AG08396 (cell line): Measurements from ENCODE around the gene PEAK3.

Experiments
- DNase-seq: peaks from one replicate; pipeline ENCODE4 v3.0.0; 2012; ENCODE audit warnings: low spot score, mixed read lengths

PEAK3 gene

GRCh38 chr19:2270423-2271233 is 11.3 kb downstream of the PEAK3 start:
- DNase-seq, result peak; percentile 95

GRCh38 chr19:2270157-2270422 is 11.9 kb downstream of the PEAK3 start:
- DNase-seq, result no peak

- peak; percentile 100 for DNase-seq
Measured at GRCh38 chr19:2269244-2270156, 12.5 kb downstream of the PEAK3 start.

DNA sequence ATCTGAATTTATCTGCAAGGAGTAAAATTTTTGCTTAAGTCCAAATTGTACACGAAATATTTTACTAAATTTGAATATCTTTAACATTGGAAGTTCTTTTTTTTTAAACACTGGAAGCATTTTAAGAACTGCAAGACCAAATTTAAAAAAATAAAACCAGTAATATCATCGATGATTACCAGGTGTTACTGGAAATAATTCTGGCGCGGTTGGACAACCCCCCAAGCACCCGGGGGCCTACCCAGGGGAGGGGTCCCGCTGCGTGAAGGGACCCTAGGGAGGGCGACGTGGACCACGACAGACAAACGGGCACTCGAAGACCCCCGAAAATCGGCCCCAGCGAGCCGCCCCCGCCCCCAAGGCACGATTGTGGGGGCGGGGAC is 13.1 kb downstream of the PEAK3 start:
- DNase-seq, result no peak

- no peak for DNase-seq
Measured at GRCh38 chr19:2268480-2268830, 13.5 kb downstream of the PEAK3 start.

- peak; percentile 77 for DNase-seq
Measured at GRCh38 chr19:2266183-2266993, 15.6 kb downstream of the PEAK3 start.

- no peak for DNase-seq
Measured at GRCh38 chr19:2261438-2262172, 20.4 kb downstream of the PEAK3 start.

GRCh38 chr19:2260341-2260805 is 21.6 kb downstream of the PEAK3 start:
- DNase-seq, result no peak

DNA sequence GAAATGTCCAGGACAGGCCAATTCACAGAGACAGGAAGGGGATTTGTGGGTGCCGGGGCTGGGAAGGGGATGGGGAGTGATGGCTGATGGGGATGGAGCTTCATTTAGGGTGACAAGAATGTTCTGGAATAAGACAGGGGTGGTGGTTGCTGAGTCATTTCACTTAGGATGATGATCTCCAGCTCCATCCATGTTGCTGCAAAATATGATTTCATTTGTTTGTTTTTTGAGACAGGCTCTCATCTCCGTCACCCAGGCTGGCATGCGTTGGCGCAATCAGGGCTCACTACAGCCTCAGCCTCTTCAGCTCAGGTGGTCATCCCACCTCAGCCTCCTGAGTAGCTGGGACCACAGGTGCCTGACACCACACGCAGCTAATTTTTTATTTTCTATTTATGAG is 22.6 kb downstream of the PEAK3 start:
- DNase-seq, result no peak

DNA sequence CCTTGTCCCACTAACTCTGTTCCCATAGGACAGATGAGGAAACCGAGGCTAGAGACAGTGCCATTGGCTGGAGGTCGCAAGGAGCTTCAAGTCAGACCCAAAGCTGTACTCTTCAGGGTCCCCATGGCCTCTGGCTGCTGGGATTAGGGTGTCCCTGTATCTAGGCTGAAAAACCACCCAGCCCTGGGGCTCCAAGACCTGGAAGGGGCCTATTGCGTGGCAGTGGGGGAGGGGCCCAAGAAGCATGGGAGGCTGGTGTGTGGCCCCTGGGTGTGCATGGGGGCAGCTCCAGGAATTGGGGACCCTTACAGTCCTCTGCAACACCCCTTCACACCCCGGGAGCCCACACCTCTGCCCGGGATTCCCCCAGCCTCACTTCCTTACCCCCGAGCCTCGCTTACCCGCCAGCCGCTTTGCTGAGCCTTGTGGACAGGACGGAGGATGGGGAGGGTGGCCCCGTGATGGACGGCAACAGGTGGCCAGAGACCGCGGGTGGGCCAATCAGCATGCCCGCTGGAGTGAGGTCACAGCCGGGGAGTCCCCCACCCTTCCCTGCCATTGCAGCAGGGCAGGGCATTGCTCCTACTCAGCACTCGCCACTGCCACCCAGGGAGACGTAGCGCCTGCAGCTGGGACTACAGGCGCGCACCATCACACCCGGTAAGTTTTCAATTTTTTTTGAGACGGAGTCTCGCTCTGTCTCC is 25.8 kb downstream of the PEAK3 start, which contains the start of gene JSRP1:
Gene JSRP1, minus strand, starts transcription at position 436 of the 704 bp plus-strand sequence. CDS start 1,103 bp downstream, outside the sequence.
- DNase-seq, result no peak

DNA sequence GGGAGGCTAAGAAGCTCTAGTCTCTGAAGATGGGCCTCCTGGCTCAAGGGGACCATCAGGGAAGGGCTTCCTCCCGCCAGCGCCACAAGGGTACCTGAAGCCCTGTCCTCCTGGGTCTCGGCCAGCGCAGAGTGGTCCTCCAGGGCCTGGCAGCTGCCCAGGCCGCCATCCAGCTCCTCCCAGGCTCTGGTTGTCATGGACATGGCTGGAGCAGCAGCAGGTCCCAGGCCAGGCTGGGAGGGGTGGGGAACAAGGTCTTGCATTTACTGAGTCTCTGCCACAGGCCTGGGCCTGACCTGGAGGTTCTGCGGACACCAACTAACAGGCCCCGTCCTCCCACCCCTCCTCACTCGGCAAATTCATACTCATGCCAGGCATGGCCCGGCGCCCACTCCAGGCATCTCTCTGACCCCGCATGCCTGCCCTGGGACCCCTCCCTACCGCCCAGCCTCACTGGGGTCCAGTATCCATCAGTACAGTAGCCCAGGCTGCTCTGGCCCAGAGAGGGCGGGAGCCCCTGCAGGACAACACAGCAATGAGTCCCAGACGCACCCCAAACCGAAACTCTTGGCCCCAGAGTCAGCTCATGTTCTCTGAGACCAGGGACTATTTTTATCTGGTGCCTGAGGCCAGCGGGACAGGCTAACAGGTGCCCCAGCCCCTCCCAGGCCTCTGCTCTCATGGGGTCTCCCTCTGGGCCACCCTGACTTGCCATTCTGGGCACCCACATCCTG is 26.7 kb downstream of the PEAK3 start:
- DNase-seq, result no peak

GRCh38 chr19:2254064-2254872 is 27.7 kb downstream of the PEAK3 start:
- no peak for DNase-seq

DNA sequence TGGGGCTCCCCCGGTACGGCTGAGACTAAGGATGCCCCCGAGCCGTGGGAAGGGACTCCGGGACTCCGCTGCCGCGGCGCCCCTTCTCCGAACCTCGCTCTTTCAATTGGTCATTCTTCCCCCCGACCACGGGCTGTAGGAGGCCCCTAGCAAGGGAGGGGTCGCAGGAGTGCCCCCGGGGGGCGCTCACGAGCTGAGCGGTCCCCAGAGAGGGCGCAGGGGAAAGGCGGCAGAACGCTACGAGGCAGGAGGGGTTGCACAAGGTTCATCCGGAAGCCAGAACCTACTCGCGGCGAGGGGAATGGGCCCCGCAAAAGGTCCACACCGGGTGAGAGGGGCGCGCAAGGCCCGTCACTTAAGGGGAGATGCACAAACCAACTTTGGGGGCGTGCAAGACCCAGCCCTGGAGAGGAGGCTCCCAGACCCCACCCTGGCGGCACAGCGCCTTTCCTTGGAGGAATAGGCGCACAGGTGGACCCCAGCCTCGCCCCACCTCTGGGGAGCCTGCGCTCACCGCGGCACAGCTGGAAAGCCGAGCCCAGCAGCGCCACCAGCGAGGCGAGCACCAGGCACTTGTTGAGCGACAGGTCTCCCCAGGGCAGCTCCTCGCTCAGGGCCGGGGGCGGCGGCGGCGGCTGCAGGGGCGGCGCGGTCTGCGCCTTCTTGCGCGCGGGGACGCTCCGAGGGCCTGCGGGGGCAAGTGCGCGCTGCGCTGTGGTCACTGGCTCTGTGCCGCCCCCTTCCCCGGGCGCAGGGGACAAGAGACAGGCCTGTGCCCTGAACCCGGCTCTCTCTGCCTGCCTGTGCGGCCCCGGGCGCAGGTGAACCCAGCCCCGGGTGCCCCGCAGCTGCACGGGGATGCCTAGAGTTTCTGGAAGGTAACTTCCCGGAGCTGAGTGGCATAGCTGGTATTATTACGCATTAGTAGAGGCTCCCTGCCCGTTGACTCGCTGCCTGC is 28.6 kb downstream of the PEAK3 start:
- DNase-seq, result no peak

DNA sequence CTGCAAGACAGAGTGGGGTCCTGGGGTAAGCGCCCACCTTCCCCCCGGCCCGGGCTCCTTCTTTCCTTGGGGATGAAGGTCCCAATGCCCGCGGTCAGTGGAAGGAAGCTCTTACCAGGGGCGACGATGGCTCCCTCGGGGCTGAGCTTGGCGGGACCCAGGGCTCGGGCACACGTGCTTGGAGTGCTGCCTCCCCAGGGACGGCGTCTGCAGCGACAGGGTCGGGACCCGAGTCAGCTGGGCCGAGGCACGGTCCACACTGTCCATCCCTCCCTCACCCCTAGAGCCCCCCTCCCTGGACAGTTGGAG is 29.2 kb downstream of the PEAK3 start:
- DNase-seq, result peak; percentile 31

DNA sequence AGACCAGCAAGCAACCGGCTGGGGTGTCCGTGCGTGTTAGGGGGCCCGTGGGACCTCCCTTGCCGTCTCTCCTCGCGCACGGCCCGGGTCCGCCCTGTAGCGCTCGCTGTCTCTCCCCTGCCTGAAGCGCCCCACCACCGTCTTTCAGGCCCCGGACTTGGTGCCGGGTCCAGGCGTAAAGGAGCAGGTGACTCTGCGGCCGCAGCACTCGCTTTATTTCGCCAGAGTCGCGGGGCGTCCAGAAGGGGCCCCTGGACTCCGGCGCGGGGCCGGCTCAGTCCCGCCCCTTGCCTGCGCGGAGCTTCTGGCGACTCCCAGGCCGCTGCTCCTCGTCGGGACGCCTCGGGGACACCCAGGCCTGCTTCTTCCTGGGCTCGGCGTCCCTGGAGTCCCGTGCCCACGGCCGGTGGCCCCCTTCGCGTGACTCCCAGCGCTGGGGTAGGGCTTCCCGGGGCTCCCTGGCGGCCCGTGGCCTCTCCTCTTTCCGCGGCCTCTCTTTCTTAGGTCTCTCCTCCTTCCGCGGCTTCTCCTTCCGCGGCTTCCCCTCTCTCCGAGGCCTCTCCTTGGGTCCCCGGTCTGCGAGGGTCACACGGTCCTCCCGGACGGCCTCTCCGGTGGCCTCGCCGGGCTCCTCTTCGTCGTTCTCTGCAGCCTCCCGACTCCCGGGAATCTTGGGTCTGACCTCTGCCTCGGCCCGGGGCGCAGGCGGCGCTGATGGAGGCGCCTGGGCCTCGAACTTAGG is 29.7 kb downstream of the PEAK3 start:
- peak; percentile 34 for DNase-seq

GRCh38 chr19:2251106-2252054 is 30.6 kb downstream of the PEAK3 start:
- DNase-seq, result no peak

DNA sequence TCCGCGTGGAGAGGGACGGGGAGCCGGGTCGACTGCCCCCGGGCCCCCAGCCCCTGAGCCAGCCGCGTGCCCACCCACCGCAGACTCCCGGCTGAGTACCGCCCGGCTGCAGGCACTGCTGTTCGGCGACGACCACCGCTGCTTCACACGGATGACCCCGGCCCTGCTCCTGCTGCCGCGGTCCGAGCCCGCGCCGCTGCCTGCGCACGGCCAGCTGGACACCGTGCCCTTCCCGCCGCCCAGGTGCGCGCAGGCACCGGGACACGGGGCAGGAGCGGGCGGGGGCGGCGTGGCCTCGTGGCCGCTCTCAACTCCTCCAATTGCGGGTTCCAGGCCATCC is 31.2 kb downstream of the PEAK3 start:
- DNase-seq, result no peak
